Liver (tissue), 9 donors: Measurements from ENCODE around the gene ARL3. TPM values are rescaled to one million over a fixed set of nuclear protein-coding genes. Genes with fewer than 3 reads are reported as not detected.

Source experiments
- DNase-seq: peaks from one replicate; pipeline ENCODE4 v3.0.0-alpha.2; 2017; ENCODE audit warnings: low spot score
- H3K27ac ChIP-seq, 2 donors: one replicate each; pipeline ENCODE4 v1.7.0; 2013; ENCODE audit warnings: inconsistent platforms in 2 of 2, low read length in 2 of 2, control low read depth in 1 of 2, low read depth in 1 of 2, mild to moderate bottlenecking in 1 of 2
- H3K27me3 ChIP-seq, 4 donors: one replicate each; pipeline versions ENCODE4 v1.6.1 to v1.7.0; 2013; ENCODE audit warnings: low read length in 3 of 4, inconsistent platforms in 1 of 4, mild to moderate bottlenecking in 1 of 4, moderate library complexity in 1 of 4; ENCODE audit not compliant: control insufficient read depth in 4 of 4, insufficient read depth in 4 of 4
- H3K36me3 ChIP-seq, 4 donors: one replicate each; pipeline versions ENCODE4 v1.6.1 to v1.7.0; 2013; ENCODE audit warnings: low read length in 3 of 4, mild to moderate bottlenecking in 3 of 4, low read depth in 1 of 4, moderate library complexity in 1 of 4; ENCODE audit not compliant: control insufficient read depth in 4 of 4, insufficient read depth in 3 of 4
- H3K4me1 ChIP-seq, 4 donors: one replicate each; pipeline versions ENCODE4 v1.6.1 to v1.7.0; 2013; ENCODE audit warnings: low read length in 3 of 4, mild to moderate bottlenecking in 3 of 4, moderate library complexity in 1 of 4; ENCODE audit not compliant: control insufficient read depth in 4 of 4, insufficient read depth in 4 of 4
- H3K4me3 ChIP-seq, 3 donors: one replicate each; pipeline versions ENCODE4 v1.6.1 to v1.7.0; 2013; ENCODE audit warnings: low read length in 3 of 3, control low read depth in 1 of 3, low read depth in 1 of 3, mild to moderate bottlenecking in 1 of 3
- H3K9ac ChIP-seq, 2 donors: one replicate each; pipeline ENCODE4 v1.7.0; 2013; ENCODE audit warnings: low read length in 2 of 2, mild to moderate bottlenecking in 2 of 2, moderate library complexity in 2 of 2, control low read depth in 1 of 2, low read depth in 1 of 2
- H3K9me3 ChIP-seq, 4 donors: one replicate each; pipeline versions ENCODE4 v1.6.1 to v1.7.0; 2013; ENCODE audit warnings: low read length in 3 of 4; ENCODE audit not compliant: control insufficient read depth in 4 of 4
- FOXA2 ChIP-seq: IDR thresholded peaks from 2 replicates; pipeline ENCODE4 v1.6.1; 2016; ENCODE audit warnings: antibody characterized with exemption
- GABPA ChIP-seq, 2 donors: IDR thresholded peaks in 1 of 2; conservative IDR thresholded peaks in 1 of 2; 2 replicates each; pipeline ENCODE4 v1.6.1; 2016; ENCODE audit warnings: antibody characterized with exemption in 2 of 2, mild to moderate bottlenecking in 1 of 2, moderate library complexity in 1 of 2
- HNF4A ChIP-seq, 2 donors: conservative IDR thresholded peaks; 2 replicates each; pipeline ENCODE4 v1.6.1; 2016; ENCODE audit warnings: antibody characterized with exemption in 2 of 2, mild to moderate bottlenecking in 2 of 2
- HNF4G ChIP-seq: IDR thresholded peaks from 2 replicates; pipeline ENCODE4 v1.6.1; 2016; ENCODE audit warnings: antibody characterized with exemption
- JUND ChIP-seq, 2 donors: IDR thresholded peaks; 2 replicates each; pipeline ENCODE4 v1.6.1; 2016; ENCODE audit warnings: antibody characterized with exemption in 2 of 2
- NR2F2 ChIP-seq: IDR thresholded peaks from 2 replicates; pipeline ENCODE4 v1.6.1; 2016; ENCODE audit warnings: antibody characterized with exemption
- RAD21 ChIP-seq, 2 donors: IDR thresholded peaks; 2 replicates each; pipeline ENCODE4 v1.6.1; 2016; ENCODE audit warnings: antibody characterized with exemption in 2 of 2, mild to moderate bottlenecking in 2 of 2
- RXRA ChIP-seq, 2 donors: IDR thresholded peaks; 2 replicates each; pipeline ENCODE4 v1.6.1; 2017 to 2018; ENCODE audit warnings: antibody characterized with exemption in 2 of 2, mild to moderate bottlenecking in 1 of 2
- SP1 ChIP-seq: IDR thresholded peaks from 2 replicates; pipeline ENCODE4 v1.6.1; 2018; ENCODE audit warnings: antibody characterized with exemption, mild to moderate bottlenecking
- WGBS: extraction: QIAGEN DNeasy Blood & Tissue Kit; methylation state at CpG from one replicate; pipeline ENCODE4 v1.1.7; 2013; 5-methylcytosine and 5-hydroxymethylcytosine counted together
- polyA plus RNA-seq, 2 donors: library from polyadenylated mRNA; stranded (reverse) in 1 of 2; unstranded in 1 of 2; fragments of 200-250 nt in 1 of 2; fragments of >200 nt in 1 of 2; fragmentation: Nextera tagmentation in 1 of 2; extraction: Ambion mirVana in 1 of 2; gene quantifications; one replicate each; pipeline versions ENCODE4 v1.2.1 to v1.2.3, GENCODE V29; 2013 to 2015
- total RNA-seq, 2 donors: library from RNA; depleted of rRNA; stranded (reverse); fragments of >200 nt; gene quantifications; one replicate each; pipeline ENCODE4 v1.2.3, GENCODE V29; 2014
- TF ChIP-seq, protein P1 (sequence below): IDR thresholded peaks from 2 replicates; pipeline ENCODE4 v1.6.1; 2016; ENCODE audit warnings: antibody characterized with exemption
- TF ChIP-seq, protein P2 (sequence below): IDR thresholded peaks from 2 replicates; pipeline ENCODE4 v1.6.1; 2016; ENCODE audit warnings: antibody characterized with exemption, mild to moderate bottlenecking
- TF ChIP-seq, protein P3 (sequence below): IDR thresholded peaks from 2 replicates; pipeline ENCODE4 v1.6.1; 2016; ENCODE audit warnings: antibody characterized with exemption
- TF ChIP-seq, protein P4 (sequence below): fragments of 150-350 bp; IDR thresholded peaks from 2 replicates; pipeline ENCODE4 v1.5.1; 2017; ENCODE audit warnings: improper control_type of control experiment, low read depth, low read length; ENCODE audit not compliant: missing input control
- donor health status: healthy.
- donor health status: healthy.
- donor health status: healthy.
- donor health status: healthy.
- donor health status: healthy.

ARL3 gene
- total and polyA plus RNA-seq, 4 donors = 1.0 to 2.5 (median 2.3) TPM

DNA sequence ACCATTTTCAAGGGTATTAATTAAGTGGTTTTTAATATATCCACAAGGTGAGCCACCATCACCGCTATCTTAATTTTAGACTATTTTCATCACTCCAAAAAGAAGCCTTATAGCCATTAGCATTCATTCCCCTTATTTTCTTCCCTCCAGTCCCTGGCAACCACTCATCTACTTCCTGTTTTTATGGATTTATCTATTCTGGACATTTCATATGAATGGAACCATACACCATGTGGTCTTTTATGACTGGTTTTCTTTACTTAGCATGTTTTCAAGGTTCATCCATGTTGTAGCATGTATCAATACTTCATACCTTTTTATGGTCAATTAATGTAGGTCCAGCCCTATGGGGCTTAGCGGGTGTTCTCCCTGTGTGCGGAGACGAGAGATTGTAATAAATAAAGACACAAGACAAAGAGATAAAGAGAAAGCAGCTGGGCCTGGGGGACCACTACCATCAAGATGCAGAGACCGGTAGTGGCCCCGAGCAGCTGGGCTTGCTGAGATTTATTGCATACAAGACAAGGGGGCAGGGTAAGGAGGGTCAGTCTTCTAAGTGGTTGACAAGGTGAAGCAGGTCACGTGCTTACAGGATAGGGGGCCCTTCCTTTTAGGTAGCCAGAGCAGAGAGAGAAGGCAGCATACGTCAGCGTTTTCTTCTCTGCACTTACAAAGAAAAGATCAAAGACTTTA, 44.2 kb upstream of the ARL3 start:
- Histone ChIP-seq H3K9ac (no peak overlapping the region), H3K4me3 (no peak overlapping the region), H3K4me1 (peaks cover 6 to 14% (median 11%) of the 10 kb centered on the region in 4 donors), H3K36me3 (no peaks in the 10 kb centered on the region), H3K27me3 (no peaks in the 10 kb centered on the region), H3K27ac (peak overlapping the region in 1 of 2 donors; percentile 12), H3K9me3 (no peaks in the 10 kb centered on the region)
- WGBS = 87% methylated on average over 9 of the region's 9 CpGs
- TF ChIP-seq, protein P1, sequence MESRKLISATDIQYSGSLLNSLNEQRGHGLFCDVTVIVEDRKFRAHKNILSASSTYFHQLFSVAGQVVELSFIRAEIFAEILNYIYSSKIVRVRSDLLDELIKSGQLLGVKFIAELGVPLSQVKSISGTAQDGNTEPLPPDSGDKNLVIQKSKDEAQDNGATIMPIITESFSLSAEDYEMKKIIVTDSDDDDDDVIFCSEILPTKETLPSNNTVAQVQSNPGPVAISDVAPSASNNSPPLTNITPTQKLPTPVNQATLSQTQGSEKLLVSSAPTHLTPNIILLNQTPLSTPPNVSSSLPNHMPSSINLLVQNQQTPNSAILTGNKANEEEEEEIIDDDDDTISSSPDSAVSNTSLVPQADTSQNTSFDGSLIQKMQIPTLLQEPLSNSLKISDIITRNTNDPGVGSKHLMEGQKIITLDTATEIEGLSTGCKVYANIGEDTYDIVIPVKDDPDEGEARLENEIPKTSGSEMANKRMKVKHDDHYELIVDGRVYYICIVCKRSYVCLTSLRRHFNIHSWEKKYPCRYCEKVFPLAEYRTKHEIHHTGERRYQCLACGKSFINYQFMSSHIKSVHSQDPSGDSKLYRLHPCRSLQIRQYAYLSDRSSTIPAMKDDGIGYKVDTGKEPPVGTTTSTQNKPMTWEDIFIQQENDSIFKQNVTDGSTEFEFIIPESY = no peak
- TF ChIP-seq SP1 = no peak
- DNase-seq = no peak

DNA sequence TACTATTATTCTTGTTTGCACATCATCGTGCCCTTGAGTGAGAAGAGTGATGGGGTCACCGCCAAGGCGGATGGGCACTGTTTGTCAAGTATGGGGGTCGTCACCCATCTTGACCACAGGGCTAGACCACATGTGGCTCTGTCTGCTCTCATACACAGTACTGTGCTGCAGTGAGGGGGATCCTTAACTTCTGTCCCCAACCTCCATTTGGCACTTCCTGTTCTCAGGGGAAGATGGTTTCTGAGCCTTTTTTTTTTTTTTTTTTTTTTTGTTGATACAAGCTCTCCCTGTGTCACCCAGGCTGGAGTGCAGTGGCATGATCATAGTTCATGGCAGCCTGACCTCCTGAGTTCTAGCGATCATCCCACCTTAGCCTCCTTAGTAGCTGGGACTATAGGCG, 43.1 kb upstream of the ARL3 start:
- Histone ChIP-seq H3K9ac (no peak overlapping the region), H3K9me3 (no peaks in the 10 kb centered on the region), H3K4me1 (peaks cover 7 to 15% (median 12%) of the 10 kb centered on the region in 4 donors), H3K4me3 (no peak overlapping the region), H3K27me3 (no peaks in the 10 kb centered on the region), H3K27ac (peak overlapping the region in 1 of 2 donors; percentile 10), H3K36me3 (no peaks in the 10 kb centered on the region)
- WGBS = 86% methylated on average over 6 of the region's 6 CpGs
- TF ChIP-seq RXRA (IDR thresholded peaks at IDR 0.05) = no peak
- TF ChIP-seq FOXA2 = no peak
- no peak for TF ChIP-seq NR2F2
- TF ChIP-seq, protein P2, sequence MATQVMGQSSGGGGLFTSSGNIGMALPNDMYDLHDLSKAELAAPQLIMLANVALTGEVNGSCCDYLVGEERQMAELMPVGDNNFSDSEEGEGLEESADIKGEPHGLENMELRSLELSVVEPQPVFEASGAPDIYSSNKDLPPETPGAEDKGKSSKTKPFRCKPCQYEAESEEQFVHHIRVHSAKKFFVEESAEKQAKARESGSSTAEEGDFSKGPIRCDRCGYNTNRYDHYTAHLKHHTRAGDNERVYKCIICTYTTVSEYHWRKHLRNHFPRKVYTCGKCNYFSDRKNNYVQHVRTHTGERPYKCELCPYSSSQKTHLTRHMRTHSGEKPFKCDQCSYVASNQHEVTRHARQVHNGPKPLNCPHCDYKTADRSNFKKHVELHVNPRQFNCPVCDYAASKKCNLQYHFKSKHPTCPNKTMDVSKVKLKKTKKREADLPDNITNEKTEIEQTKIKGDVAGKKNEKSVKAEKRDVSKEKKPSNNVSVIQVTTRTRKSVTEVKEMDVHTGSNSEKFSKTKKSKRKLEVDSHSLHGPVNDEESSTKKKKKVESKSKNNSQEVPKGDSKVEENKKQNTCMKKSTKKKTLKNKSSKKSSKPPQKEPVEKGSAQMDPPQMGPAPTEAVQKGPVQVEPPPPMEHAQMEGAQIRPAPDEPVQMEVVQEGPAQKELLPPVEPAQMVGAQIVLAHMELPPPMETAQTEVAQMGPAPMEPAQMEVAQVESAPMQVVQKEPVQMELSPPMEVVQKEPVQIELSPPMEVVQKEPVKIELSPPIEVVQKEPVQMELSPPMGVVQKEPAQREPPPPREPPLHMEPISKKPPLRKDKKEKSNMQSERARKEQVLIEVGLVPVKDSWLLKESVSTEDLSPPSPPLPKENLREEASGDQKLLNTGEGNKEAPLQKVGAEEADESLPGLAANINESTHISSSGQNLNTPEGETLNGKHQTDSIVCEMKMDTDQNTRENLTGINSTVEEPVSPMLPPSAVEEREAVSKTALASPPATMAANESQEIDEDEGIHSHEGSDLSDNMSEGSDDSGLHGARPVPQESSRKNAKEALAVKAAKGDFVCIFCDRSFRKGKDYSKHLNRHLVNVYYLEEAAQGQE = no peak
- TF ChIP-seq, protein P3, sequence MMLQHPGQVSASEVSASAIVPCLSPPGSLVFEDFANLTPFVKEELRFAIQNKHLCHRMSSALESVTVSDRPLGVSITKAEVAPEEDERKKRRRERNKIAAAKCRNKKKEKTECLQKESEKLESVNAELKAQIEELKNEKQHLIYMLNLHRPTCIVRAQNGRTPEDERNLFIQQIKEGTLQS = no peak
- TF ChIP-seq HNF4G = no peak
- no peak for TF ChIP-seq JUND (IDR thresholded peaks at IDR 0.05)
- TF ChIP-seq GABPA (IDR thresholded peaks at IDR 0.05 in 1 of 2, conservative IDR thresholded peaks at IDR 0.05 in 1 of 2) = no peak
- no peak for TF ChIP-seq RAD21 (IDR thresholded peaks at IDR 0.05)
- TF ChIP-seq SP1 = no peak
- TF ChIP-seq, protein P1 = no peak
- TF ChIP-seq, protein P4, sequence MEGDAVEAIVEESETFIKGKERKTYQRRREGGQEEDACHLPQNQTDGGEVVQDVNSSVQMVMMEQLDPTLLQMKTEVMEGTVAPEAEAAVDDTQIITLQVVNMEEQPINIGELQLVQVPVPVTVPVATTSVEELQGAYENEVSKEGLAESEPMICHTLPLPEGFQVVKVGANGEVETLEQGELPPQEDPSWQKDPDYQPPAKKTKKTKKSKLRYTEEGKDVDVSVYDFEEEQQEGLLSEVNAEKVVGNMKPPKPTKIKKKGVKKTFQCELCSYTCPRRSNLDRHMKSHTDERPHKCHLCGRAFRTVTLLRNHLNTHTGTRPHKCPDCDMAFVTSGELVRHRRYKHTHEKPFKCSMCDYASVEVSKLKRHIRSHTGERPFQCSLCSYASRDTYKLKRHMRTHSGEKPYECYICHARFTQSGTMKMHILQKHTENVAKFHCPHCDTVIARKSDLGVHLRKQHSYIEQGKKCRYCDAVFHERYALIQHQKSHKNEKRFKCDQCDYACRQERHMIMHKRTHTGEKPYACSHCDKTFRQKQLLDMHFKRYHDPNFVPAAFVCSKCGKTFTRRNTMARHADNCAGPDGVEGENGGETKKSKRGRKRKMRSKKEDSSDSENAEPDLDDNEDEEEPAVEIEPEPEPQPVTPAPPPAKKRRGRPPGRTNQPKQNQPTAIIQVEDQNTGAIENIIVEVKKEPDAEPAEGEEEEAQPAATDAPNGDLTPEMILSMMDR = no peak
- no peak for TF ChIP-seq HNF4A (conservative IDR thresholded peaks at IDR 0.05)
- DNase-seq = no peak
